Measurements from ENCODE around the gene TMPRSS9.
A peak's percentile ranks its signal among the peaks of the same experiment; 100 is the strongest.

TMPRSS9 gene

DNA sequence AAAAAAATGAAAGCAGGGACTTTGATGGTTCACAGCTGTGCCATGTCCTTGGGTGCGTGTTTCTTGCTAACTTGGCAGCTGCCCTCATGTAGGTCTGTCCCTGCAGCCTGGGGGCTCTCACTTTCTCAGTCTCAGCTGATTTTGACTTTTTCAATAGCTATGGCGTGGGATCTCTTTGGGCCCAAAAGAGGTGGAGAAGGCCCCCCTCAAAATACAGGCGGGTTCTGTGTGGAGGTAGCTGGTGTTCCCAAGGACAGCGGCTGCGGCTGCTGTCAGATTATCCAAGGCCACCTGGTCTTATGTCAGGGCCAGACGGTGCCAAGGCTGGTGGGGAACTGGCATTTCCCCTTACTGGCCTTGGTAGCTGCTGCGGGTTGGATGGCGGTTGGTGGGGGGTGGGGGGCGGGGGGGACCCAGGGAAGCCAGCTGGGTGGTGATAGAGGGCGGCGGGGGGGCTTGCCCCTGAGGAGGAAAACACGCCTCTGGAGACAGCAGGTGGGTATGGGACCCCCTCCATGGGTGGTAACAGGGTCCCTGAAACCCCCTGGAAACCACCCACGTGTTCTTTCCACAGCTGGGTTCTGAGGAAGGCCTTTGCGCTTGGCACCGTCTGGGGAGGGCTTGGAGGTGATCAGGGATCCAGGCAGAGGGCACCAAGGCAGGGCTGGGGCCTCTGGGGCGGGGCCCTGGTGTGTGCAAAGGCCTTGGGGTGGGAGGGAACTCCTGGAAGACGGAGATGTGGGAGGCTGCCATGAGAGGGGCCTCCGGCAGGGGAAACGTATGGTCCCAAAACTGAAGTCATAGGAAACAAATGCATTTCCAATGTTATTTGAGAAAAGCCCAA lies 63.2 kb downstream of the TMPRSS9 start:
- DNase-seq (ENCODE audit: low spot score): peak; percentile 36

DNA sequence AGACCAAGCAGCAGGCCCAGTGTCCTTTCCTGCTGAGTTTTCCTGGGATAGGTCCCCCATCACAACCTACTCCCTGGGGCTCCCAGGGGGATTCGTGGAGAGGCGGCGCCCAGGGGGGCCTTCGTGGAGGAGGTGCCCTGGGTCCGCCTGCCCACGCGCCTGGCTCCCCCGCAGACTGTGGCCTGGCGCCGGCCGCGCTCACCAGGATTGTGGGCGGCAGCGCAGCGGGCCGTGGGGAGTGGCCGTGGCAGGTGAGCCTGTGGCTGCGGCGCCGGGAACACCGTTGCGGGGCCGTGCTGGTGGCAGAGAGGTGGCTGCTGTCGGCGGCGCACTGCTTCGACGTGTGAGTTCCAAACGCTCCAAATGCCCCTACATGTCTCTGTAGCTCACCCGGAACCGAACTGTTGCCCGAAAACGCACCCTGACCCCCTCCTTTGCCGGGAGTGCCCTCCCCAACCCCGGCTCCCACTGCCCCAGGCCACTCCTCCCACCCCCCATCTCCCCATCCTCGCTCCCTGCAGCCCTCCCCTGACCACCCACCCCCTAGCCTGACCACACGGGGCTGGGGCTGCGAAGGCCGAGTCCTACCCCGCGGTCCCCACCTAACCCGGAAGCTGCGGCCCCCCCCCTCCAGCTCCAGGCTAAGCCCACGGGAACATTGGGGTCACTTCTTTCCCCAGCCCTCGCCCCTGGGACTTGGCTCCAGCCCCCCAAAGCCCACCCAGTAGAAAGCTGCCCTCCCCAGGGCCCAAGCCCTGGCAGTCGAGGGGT lies 64.0 kb downstream of the TMPRSS9 start:
- DNase-seq (ENCODE audit: low spot score): no peak

DNA sequence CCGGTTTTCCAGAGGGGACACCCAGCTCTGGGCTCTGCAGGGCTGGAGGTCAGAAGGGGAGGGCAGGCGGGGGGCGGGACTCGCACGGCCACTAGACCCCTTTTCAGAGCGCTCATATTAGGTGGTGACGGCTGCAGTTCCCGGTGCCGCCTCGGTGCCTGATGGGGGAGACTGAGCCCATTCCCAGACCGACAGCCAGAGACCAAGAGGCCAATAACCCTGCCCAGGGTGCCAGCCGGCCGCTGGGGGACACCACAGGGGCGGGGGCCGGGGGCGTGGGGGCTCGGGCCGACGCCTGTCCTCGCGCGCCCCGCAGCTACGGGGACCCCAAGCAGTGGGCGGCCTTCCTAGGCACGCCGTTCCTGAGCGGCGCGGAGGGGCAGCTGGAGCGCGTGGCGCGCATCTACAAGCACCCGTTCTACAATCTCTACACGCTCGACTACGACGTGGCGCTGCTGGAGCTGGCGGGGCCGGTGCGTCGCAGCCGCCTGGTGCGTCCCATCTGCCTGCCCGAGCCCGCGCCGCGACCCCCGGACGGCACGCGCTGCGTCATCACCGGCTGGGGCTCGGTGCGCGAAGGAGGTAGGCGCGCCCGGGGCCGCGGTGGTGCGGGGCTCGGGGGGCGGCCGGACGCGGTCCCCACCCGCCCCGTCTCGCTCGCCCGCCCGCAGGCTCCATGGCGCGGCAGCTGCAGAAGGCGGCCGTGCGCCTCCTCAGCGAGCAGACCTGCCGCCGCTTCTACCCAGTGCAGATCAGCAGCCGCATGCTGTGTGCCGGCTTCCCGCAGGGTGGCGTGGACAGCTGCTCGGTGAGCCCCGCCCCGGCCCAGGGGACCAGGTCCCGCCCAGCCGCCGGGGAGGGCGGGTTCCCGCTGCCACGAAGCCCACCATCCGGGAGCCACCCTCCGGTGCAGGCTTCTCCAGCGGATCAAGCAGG lies 64.9 kb downstream of the TMPRSS9 start:
- DNase-seq (ENCODE audit: low spot score): peak; percentile 84

DNA sequence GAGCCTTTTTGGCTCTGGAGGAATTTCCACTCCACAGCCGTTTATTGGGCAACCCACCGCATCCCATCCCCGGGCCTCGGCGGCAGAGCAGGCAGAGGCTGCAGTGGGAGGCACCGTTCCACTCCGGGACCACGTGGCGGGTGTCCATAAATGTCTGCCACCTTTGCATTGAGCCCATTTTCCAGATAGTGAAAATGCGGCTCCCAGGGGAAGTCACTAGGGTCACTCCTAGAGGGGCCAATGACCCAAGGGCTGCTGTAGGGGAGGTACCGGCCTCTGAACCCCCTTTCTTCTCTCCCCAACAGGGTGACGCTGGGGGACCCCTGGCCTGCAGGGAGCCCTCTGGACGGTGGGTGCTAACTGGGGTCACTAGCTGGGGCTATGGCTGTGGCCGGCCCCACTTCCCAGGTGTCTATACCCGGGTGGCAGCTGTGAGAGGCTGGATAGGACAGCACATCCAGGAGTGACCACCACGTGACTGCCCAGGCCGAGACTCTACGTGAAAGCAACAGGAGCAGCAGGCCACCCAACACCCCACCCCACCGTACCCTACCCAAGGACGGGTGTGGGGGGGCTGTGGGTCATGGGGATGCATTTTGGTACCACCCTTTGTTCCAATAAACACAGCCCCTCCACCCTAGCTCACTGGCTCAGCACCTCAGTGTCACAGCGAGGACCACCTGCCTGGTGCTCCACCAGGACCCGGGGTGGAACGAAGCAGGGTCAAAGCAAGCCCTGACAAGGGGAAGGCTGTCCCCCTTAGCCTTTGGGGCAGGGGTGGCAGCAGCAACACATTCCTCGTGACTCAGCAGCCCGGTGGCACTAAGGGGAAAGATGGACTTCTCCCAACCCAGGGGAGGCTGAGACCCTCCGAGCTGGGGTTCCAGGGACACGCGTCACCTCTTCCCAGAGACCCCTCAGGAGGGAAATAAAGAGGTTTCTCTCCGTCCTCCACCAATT lies 65.8 kb downstream of the TMPRSS9 start:
- no peak for DNase-seq (ENCODE audit: low spot score)

DNA sequence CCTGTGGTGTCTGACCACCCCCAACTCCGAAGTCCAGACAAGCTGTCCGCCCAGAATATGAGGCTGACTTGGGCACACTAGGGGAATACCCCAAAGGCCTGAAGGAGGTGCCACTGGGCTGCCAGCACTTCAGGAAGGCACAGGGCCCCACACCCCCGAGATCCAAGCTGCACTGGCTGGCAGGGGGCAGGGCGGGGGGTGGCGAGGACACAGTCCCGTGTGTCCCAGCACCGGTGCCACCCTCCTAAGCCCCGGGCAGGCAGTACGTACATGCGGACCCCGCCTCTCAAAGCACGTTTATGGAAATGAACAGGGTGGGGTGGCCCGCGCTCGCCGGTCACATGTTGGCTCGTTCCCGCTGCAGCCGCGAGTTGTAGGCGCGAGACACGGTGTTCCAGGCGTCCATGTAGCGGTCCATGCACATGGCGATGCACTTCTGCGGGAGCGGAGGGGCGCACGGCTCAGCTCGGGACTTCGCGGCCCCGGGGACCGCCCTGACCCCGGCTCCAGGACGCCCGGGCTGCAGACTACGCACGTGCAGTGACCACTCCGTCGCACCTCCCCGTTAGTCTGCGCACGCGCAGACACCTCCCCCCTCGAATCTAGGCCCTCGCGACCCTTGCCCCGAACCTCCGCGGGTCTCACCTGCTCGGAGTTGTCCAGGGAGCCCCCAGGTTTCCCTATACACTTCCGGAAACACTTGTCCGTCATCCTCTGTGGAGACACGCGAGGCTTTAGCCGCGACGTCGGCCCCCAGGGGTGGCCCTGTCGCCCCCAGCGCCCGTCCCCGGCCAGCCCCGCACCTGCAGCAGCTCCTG lies 66.8 kb downstream of the TMPRSS9 start:
- no peak for DNase-seq (ENCODE audit: low spot score)

DNA sequence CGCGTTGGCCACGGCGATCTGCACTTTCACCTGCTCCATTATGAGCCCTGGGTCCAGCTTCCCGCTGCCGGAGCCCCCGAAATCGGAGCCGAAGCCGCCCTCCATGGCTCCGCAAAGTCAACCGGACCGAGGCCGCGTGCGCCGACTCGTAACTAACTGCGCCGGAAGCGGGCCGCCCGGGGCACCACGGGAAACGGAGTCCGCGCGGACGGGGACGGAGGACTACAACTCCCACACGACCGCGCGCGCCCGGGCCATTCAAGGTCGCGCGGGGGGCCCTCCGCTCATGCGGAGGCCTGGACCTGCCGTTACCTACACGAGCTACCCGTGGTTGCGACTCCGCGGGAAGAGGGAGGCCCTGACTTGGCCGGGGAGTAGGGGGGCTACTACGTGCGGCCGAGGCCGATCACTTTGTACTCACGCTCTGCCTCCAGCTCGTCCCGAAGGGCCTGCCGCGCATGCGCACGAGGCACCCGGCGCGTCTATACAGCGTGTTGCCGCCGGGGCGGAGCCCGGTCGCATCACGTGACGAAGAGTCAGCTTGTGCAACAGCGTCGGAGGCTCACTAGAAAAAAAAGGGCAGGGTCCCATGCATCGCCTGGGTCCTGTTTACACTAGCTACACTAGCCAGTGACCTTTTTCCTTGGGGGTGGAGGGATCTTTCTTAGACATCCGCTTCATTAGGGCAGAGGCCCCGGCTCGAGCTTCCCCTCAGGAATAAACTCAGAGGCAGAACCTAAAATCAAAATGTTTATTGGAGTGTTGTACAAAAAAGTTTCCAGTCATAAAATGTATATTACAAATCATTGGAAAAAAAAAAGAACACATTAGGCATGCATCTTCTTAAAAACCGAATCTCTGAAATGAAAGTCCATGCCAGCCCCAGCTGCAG lies 67.6 kb downstream of the TMPRSS9 start, which contains the start of gene TIMM13:
TIMM13 (minus strand) TSS at position 158 of the 892 bp plus-strand sequence; CDS start at position 105, 53 bp downstream.
- peak; percentile 98 for DNase-seq (ENCODE audit: low spot score)

DNA sequence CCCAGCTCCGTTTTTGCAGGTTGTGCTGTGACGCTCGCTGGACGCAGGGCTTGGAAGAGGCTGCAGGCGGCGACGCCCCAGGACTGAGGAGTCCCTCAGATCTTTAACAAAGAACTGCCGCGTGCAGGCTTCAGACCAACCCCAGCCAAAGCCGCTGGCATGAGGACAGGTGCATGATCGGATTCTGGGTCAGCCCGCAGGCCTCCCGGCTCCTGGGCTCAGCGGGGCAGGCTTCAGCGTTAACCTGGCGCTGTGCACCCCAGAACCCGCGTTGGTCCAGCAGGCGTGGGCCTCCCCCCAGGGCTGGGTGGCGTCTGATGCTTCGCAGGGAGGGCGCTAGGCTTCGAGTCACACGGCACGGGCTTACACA lies 68.2 kb downstream of the TMPRSS9 start:
- DNase-seq (ENCODE audit: low spot score): peak; percentile 65

DNA sequence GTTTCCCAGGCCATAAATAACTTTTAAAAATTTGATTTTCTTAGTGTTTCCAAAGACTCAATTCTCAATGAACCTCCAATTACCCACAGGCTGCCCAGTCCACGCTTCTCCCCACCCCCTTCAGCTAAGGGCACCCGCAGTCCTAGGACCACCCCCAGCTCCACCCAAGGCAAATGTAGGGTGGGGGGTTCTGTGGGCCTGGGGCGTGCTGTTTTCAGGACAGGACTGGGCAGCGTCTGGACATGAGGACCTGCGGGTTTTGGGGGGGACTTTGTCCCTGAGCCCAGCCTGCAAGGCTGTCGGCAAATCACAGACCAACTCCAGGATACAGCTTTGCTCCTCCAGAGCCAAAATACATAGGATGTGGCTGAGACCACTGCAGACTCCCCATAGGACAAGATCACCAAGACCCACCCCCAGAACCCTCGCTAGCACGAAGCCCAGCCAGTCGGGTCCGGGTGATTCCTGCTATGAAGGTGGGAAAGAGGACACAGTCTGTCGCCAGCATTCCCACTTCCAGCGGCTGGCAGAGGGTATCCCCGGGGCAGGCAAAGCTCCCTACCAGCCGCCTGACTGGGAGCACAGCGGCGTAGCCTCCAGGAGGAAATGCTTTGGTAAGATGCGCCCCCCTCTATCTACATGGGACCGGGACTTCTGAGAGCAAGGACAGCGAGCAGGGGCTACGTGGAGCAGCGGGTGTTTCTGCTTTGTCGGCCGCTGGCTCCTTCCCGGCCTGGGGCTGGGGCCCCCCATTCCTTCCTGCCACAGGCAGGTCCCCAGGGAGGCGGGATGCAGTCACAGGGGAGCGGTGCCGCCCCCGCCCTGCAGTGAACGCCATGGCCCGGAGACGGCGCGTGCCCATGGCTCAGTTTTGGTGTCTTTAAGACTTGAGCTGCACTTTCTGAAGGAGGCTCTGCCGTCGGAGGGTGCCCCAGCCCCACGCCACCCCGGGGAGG lies 69.0 kb downstream of the TMPRSS9 start:
- no peak for DNase-seq (ENCODE audit: low spot score)

DNA sequence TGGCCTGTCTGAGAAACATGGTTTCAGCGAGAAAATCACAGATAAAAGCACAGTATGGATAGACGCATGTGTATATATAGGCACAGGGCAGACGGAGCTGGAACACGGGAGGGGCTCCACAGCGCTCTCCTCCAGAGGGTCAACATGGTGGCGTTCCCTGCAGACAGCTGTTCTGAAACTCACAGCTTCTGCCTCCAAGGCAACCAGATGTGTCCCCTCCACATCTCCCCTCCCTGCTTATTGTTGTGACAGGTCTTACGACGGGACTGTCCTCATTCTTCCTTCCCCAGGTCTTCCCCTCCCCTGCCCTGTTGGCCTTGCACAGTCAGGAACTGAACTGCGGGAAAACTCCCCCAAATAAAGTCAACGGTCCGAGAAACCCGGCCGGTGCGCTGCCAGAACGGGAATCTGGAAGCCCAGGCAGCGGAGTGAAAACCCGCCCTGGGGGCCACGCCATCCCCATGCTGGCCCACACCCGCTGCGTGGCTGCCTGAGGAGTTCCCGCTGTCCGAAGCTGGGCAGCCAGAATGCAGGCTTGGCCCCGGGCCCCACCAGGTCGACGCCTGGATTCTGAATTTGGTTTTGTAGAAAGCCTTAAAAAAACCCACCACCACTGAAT lies 70.0 kb downstream of the TMPRSS9 start:
- no peak for DNase-seq (ENCODE audit: low spot score)

DNA sequence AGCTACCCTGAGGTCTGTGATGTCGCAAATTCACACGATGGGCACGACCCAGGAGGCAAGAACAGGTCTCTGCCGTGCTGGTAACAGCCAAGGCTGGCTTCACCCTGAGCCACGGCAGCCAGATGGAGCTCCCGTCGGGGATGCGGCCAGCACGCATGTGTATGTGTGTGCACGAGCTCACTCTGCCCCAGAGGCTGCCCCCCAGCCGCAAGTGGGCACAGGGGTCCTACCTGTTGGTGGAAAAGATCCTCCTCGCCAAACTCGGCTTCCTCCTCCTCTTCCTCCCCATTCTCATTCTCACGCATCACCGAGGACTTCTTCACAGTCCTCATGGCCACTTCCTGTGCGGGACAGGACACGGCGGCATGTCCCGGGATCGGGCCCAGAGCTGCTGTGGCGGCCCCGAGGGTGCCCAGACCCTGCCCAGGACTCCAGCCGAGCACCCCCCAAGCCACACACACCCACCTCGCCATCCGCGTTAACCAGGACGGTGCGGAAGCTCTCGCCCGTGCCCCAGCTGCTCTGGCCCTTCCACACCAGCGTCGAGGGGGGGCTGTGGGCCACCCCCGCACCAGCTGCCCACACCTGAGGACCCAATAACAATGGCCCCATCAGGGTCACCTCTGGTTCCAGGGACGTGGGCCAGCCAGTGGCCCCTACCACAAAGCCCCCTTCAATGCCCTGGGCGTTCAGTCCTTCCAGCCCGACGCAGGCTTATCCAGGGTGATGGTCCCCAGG lies 71.4 kb downstream of the TMPRSS9 start:
- DNase-seq (ENCODE audit: low spot score): no peak

DNA sequence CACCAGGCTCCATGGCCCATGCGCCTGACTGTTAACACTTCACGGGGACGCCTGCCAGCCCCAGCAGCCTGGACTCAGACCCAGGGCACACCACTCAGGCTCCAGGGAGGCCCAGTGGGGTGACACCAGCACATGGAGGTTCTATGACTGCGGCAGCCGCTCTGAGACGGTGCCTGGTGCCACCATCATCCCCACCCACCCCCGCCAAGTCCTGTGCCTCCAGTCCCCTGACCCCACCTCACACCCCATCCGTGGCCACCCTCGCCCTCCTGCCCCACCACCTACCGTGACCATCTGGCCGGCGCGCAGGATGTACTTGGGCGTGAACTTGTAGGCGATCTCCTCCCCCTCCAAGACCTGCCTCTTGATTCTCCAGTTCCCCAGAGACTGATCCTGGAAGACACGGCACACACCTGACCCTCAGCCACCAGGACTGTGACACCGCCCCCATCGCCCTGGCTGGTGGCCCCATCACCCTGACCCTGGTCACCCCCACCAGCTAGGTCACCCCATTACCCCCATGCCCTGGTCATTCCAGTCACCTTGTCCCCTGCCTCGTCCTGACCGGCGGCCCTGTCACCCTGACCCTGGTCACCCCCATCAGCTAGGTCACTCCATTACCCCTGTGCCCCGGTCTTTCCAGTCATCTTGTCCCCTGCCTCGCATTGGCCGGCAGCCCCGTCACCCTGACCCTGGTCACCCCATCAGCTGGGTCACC lies 72.2 kb downstream of the TMPRSS9 start:
- DNase-seq (ENCODE audit: low spot score): no peak

DNA sequence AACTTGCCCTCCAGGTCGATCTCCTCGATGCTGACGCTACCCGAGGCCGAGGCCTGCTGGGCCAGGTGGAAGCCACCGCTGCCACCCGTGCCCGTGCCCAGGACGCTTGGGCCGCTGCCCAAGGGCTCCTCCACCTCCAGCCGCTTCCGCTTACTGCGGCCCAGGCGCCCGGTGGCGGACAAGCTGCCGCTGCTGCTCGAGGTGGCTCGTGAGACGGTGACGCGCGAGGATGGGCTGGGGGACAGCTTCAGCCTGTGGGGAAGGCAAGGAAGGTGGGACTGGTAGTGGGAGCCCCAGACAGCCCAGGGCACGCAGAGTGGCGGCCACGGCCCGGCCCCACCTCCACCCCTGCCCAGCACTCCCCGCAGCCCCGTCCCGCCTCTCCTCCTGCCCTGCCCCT lies 73.8 kb downstream of the TMPRSS9 start:
- no peak for DNase-seq (ENCODE audit: low spot score)

DNA sequence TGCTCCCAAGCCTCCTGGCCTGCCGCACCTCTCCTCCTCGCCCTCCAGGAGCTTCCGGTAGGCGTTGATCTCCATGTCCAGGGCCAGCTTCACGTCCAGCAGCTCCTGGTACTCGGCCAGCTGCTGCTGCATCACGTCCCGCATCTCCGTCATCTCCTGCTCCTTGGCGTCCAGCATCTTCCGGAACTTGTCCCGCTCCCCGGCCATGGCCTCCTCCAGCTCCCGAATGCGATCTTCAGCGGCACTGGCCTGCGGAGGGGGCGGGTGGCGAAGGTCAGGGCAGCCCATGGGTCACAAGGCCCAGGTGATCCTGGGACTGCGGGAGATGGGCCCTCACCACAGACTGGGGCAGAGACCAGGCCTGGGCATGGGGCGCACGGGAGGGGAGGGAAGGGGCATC lies 74.2 kb downstream of the TMPRSS9 start:
- DNase-seq (ENCODE audit: low spot score): no peak

DNA sequence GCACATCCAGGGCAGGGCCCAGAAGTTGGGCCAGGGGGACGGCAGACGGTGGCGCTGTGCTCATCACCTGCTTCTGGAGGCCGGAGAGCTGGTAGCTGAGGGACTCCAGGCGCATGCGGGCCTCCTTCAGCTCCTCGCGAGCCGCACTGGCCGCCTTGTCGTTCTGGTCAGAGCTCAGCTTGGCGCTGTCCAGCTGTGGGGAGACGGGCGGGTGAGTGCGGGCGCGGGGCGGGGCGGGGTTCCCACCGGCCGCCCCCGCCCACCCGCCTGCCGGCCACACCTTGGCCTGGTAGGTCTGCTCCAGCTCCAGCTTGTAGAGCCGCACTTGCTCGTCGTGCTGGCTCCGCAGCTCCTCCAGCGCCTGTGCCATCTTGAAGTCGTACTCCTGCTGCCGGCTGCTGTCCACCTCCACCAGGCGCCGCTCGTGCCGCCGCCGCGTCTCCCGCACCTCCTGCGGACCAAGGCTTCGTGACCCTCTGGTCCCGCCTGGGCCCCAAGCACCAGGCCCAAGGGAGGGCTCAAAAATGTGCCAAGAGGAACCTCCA lies 74.7 kb downstream of the TMPRSS9 start:
- DNase-seq (ENCODE audit: low spot score): no peak

DNA sequence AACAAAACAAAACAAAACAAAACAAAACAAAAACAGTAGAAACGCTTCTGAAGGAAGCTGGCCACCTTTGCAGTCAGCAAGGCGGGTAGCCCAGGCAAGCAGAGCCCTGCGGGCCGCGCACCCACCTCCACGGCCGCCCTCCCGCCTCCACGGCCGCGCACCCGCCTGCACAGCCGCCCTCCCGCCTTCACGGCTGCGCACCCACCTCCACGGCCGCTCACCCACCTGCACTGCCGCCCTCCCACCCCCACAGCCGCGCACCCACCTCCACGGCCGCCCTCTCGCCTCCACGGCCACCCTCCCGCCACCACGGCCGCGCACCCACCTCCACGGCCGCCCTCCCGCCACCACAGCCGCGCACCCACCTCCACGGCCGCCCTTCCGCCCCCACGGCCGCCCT lies 76.3 kb downstream of the TMPRSS9 start:
- no peak for DNase-seq (ENCODE audit: low spot score)

DNA sequence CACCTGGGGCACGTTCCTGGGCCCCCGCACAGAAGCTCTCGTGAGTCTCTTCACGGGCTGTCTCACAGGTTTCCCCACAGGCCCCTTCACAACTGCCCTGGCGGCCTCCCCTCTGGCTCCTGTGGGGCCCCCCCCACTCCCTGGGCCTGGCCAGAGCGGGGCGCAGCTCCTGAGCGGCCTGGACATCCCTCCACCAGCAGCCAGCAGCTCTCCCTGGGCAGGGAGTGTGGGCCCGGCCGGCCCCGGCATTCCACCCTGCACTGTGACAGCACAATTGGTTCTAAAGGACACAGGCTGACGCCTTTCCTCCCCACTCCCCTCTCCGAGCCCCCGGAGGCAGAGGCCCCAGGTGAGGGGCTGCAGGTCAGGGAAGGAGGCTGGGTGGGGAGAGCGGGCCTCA lies 76.9 kb downstream of the TMPRSS9 start:
- no peak for DNase-seq (ENCODE audit: low spot score)
